BJ (cell line): Measurements from ENCODE around the gene KIF6. TPM values are rescaled to one million over a fixed set of nuclear protein-coding genes. Genes with fewer than 3 reads are reported as not detected.

Experiments used
- CTCF ChIA-PET: fragments of 350-600 bp; formaldehyde crosslinking; extraction: SDS; loops from one replicate; lab custom pipeline; 2021; ENCODE audit warnings: antibody characterized with exemption, inconsistent platforms; lab: Yijun Ruan, JAX
- POLR2A ChIA-PET: fragments of 300-600 bp; sonication (Branson Sonifier 250); formaldehyde crosslinking; extraction: SDS; loops from one replicate; lab custom pipeline; 2021; ENCODE audit warnings: antibody characterized with exemption; lab: Charles Lee
- DNase-seq: peaks from one replicate; pipeline ENCODE4 v3.0.0-alpha.2; 2011; ENCODE audit warnings: low read depth
- H3K27me3 ChIP-seq: 2 replicates; pipeline ENCODE4 v1.6.0; 2011; ENCODE audit warnings: low read length; ENCODE audit not compliant: control insufficient read depth, insufficient read depth
- H3K36me3 ChIP-seq: 2 replicates; pipeline ENCODE4 v1.5.1; 2011; ENCODE audit warnings: low read length; ENCODE audit not compliant: control insufficient read depth, insufficient read depth
- H3K4me3 ChIP-seq: 2 replicates; pipeline ENCODE4 v1.5.1; 2011; ENCODE audit warnings: low read depth, mild to moderate bottlenecking, control low read depth, low read length
- CTCF ChIP-seq: IDR thresholded peaks from 2 replicates; pipeline ENCODE4 v1.5.1; 2011; ENCODE audit warnings: low read depth, mild to moderate bottlenecking, control low read depth, inconsistent platforms, low read length, moderate library complexity; ENCODE audit not compliant: insufficient read depth
- polyA plus RNA-seq: library from polyadenylated mRNA; depleted of rRNA; stranded (reverse); fragments of >200 nt; gene quantifications from 2 replicates; pipeline ENCODE4 v1.2.3, GENCODE V29; 2011

The KIF6 gene
- polyA plus RNA-seq, 1 experiment = 0.56 TPM

DNA sequence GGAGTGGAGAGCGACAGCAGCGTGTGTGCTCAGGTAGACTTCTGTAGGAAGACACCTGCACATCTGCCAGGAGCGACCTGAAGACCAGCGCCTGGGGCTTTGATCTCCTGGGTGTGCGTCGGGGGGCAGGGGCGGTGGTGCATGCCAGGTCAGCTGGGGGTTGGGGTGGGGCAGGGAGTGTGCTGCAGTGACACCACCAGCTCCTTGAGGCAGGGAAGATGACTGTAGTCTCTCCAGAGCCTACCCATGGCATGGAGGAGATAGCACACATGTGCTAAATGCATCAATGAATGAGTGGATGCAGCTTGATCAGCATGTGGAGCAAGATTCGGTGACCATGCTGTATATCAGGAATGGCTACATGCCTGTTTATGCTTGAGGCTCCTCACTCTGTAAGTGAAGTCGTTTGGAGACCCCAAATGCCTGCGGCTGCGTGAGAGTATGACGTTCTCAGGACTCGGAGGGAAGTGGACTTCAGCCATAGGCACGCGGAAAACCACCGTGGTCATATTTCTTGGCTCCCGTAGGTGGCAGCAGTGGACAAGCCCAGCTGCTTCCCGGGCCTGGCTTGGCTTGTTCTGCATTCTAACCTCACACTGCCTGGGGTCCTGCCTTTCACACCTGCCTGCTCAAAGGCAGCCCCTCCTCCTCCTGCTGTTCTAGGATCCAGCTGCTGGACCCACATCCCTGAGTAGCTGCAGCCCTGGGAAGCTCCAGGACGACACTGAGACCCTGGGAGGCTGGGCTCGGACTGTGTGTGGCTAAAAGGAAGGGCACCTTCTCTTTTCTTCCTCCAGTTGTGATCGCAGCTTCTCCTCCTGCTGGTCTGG, 363.3 kb downstream of the KIF6 start:
- H3K27me3 ChIP-seq = no peaks in the 10 kb centered on the region
- no peak for DNase-seq
- POLR2A ChIA-PET = no interaction called here
- no peak overlapping the region for H3K4me3 ChIP-seq
- TF ChIP-seq CTCF = peak; percentile 89
- CTCF ChIA-PET = interaction anchor here (0.5 to 3.7 kb wide), 36 partner anchors 9 to 1677 kb away, joined by 3 to 30 read pairs (median 4); partner anchors contain the start of gene UNC5CL
- H3K36me3 ChIP-seq = no peaks in the 10 kb centered on the region

DNA sequence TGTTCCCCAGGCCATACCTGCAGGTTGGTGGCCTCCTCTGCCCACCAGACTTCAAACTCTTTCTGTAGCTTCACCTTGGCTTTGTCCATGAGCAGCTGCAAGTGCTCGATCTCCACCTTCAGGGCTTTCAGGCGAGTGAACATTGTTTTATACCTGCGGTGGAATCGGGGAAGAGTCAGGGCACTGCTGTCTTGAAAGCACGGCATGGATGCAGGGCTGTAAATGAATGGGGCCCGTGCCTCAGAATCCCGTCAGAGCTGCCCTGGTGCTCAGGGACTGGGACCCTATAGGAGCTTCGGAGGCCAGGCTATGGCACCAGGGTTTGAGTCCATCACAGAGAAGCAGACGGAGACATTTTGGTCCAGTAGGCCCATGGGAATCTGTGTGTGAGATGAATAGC, 364.8 kb downstream of the KIF6 start:
- TF ChIP-seq CTCF = no peak
- POLR2A ChIA-PET = no interaction called here
- Histone ChIP-seq H3K27me3 (no peaks in the 10 kb centered on the region), H3K4me3 (no peak overlapping the region), H3K36me3 (no peaks in the 10 kb centered on the region)
- CTCF ChIA-PET = interaction anchor here (0.9 to 3.7 kb wide), 4 partner anchors 12 to 948 kb away, joined by 3 to 30 read pairs (median 12); no protein-coding TSS in a partner anchor
- no peak for DNase-seq

GRCh38 chr6:39357998-39358686, 367.1 kb downstream of the KIF6 start:
- DNase-seq = no peak
- TF ChIP-seq CTCF = no peak
- Histone ChIP-seq H3K36me3 (no peaks in the 10 kb centered on the region), H3K27me3 (0 out of 2 replicates have a peak, but pooled peaks cover 2% of the 10 kb centered on the region), H3K4me3 (no peak overlapping the region)
- POLR2A ChIA-PET = no interaction called here
- CTCF ChIA-PET = interaction anchor here (0.6 to 2.3 kb wide), 4 partner anchors 10 to 1670 kb away, joined by 3 to 12 read pairs (median 3); partner anchors contain the start of gene DAAM2

- ChIA-PET CTCF (no interaction called here), POLR2A (no interaction called here)
- Histone ChIP-seq H3K27me3 (0 out of 2 replicates have a peak, but pooled peaks cover 2% of the 10 kb centered on the region), H3K36me3 (no peaks in the 10 kb centered on the region), H3K4me3 (no peak overlapping the region)
- no peak for TF ChIP-seq CTCF
- DNase-seq = no peak
Observed at GRCh38 chr6:39353698-39354315, 371.4 kb downstream of the KIF6 start.
